Smooth muscle cell (in vitro differentiated cells): ENCODE measurements around the gene TFE3. TPM values are rescaled to one million over a fixed set of nuclear protein-coding genes. Genes with fewer than 3 reads are reported as not detected.
A peak's percentile ranks its signal among the peaks of the same experiment; 100 is the strongest.

Experiments used
- DNase-seq: peaks from one replicate; lab custom pipeline; 2025; ENCODE audit not compliant: unreplicated experiment; lab: John Stamatoyannopoulos, UW
- H2AFZ ChIP-seq: fragments of 200-600 bp; sonication (generic); 2 replicates; pipeline ENCODE4 v1.6.0; 2016; ENCODE audit warnings: antibody characterized with exemption, low read depth, mild to moderate bottlenecking
- H3F3A ChIP-seq: fragments of 200-600 bp; sonication (generic); 2 replicates; pipeline ENCODE4 v1.6.0; 2017; ENCODE audit warnings: antibody characterized with exemption, low read depth
- H3K27ac ChIP-seq: fragments of 200-600 bp; sonication (generic); 2 replicates; pipeline ENCODE4 v1.5.1; 2016; ENCODE audit warnings: low read depth, mild to moderate bottlenecking
- H3K27me3 ChIP-seq: fragments of 200-600 bp; sonication (generic); 2 replicates; pipeline ENCODE4 v1.6.1; 2016; ENCODE audit warnings: low read depth, mild to moderate bottlenecking
- H3K36me3 ChIP-seq: fragments of 200-600 bp; sonication (generic); 2 replicates; pipeline ENCODE4 v1.5.1; 2016; ENCODE audit warnings: low read depth
- H3K4me1 ChIP-seq: fragments of 200-600 bp; sonication (generic); 2 replicates; pipeline ENCODE4 v1.5.1; 2016; ENCODE audit warnings: low read depth
- H3K4me2 ChIP-seq: fragments of 200-600 bp; sonication (generic); 2 replicates; pipeline ENCODE4 v1.6.0; 2016; ENCODE audit warnings: mild to moderate bottlenecking
- H3K4me3 ChIP-seq: fragments of 200-600 bp; sonication (generic); 2 replicates; pipeline ENCODE4 v1.5.1; 2016; ENCODE audit warnings: mild to moderate bottlenecking
- H3K79me2 ChIP-seq: fragments of 200-600 bp; sonication (generic); 2 replicates; pipeline ENCODE4 v1.6.0; 2016; ENCODE audit warnings: low read depth, mild to moderate bottlenecking
- H3K9ac ChIP-seq: fragments of 200-600 bp; sonication (generic); 2 replicates; pipeline ENCODE4 v1.6.0; 2016; ENCODE audit warnings: low read depth
- H3K9me3 ChIP-seq: fragments of 200-600 bp; sonication (generic); replicated peaks from 2 replicates; pipeline ENCODE4 v1.5.1; 2016; ENCODE audit warnings: low read depth
- H4K20me1 ChIP-seq: fragments of 200-600 bp; sonication (generic); 2 replicates; pipeline ENCODE4 v1.6.0; 2016; ENCODE audit warnings: low read depth
- CTCF ChIP-seq: fragments of 200-600 bp; sonication (generic); IDR thresholded peaks from 2 replicates; pipeline ENCODE4 v1.5.1; 2017; ENCODE audit warnings: borderline replicate concordance, mild to moderate bottlenecking, antibody characterized with exemption; ENCODE audit not compliant: insufficient read depth, poor library complexity, severe bottlenecking
- WGBS: methylation state at CpG from one replicate; pipeline ENCODE4 v1.1.7; 2016; ENCODE audit warnings: low lambda C conversion rate; 5-methylcytosine and 5-hydroxymethylcytosine counted together
- polyA plus RNA-seq: library from polyadenylated mRNA; unstranded; fragments of >200 nt; fragmentation: Nextera tagmentation; extraction: Ambion mirVana; gene quantifications from 2 replicates; pipeline ENCODE4 v1.2.1, GENCODE V29; 2016
- total RNA-seq: library from RNA; depleted of rRNA; stranded (reverse); fragments of >200 nt; gene quantifications from 2 replicates; pipeline ENCODE4 v1.2.3, GENCODE V29; 2014

TFE3 gene
- total and polyA plus RNA-seq, 2 experiments from 2014 or later, result 23.6 to 35.2 TPM

GRCh38 chrX:49073601-49074575, 30.7 kb upstream of the TFE3 start, which contains the start of gene PRAF2:
Gene PRAF2 (minus strand): TSS chrX:49074002. CDS start chrX:49073987, 15 bp downstream.
- no peaks in the 10 kb centered on the region for H3K27me3 ChIP-seq
- peak within 1 kb of the TSS; percentile 71 for H3K4me3 ChIP-seq
- 38% methylated on average over 61 of the region's 61 CpGs for WGBS
- H3K9ac ChIP-seq, result peak within 1 kb of the TSS; percentile 47
- H4K20me1 ChIP-seq, result no peaks in the 10 kb centered on the region
- peak within 1 kb of the TSS; percentile 58 for H3K27ac ChIP-seq
- H3K79me2 ChIP-seq, result peaks cover 7% of the 10 kb centered on the region
- H3K4me1 ChIP-seq, result no peaks in the 10 kb centered on the region
- peak within 1 kb of the TSS; percentile 86 for H3K4me2 ChIP-seq
- H3F3A ChIP-seq, result no peaks in the 10 kb centered on the region
- no peak within 1 kb of the TSS for H2AFZ ChIP-seq
- peak; percentile 54 for DNase-seq
- H3K36me3 ChIP-seq, result no peaks in the 10 kb centered on the region
- H3K9me3 ChIP-seq, result no peaks in the 10 kb centered on the region
- TF ChIP-seq CTCF, result no peak

GRCh38 chrX:49072712-49073095, 29.5 kb upstream of the TFE3 start:
- Histone ChIP-seq H3K79me2 (peaks cover 7% of the 10 kb centered on the region), H3K36me3 (no peaks in the 10 kb centered on the region), H3K9me3 (no peaks in the 10 kb centered on the region), H3F3A (no peaks in the 10 kb centered on the region), H4K20me1 (no peaks in the 10 kb centered on the region), H3K4me1 (no peaks in the 10 kb centered on the region), H2AFZ (no peak overlapping the region), H3K27me3 (no peaks in the 10 kb centered on the region), H3K9ac (no peak overlapping the region), H3K27ac (no peak overlapping the region), H3K4me2 (peak overlapping the region; percentile 86), H3K4me3 (peak overlapping the region; percentile 71)
- DNase-seq, result no peak
- TF ChIP-seq CTCF, result no peak
- 83% methylated on average over 10 of the region's 10 CpGs for WGBS

GRCh38 chrX:49071877-49072711, 28.9 kb upstream of the TFE3 start:
- Histone ChIP-seq H3K4me2 (peak overlapping the region; percentile 86), H3F3A (no peaks in the 10 kb centered on the region), H3K36me3 (no peaks in the 10 kb centered on the region), H4K20me1 (no peaks in the 10 kb centered on the region), H3K4me3 (peak overlapping the region; percentile 71), H2AFZ (no peak overlapping the region), H3K79me2 (peaks cover 7% of the 10 kb centered on the region), H3K9me3 (no peaks in the 10 kb centered on the region), H3K4me1 (no peaks in the 10 kb centered on the region), H3K9ac (no peak overlapping the region), H3K27me3 (no peaks in the 10 kb centered on the region), H3K27ac (no peak overlapping the region)
- DNase-seq, result no peak
- 89% methylated on average over 55 of the region's 63 CpGs for WGBS
- no peak for TF ChIP-seq CTCF
